NCI-H446 (cell line): Measurements from ENCODE around the gene TNRC6B.
"Not testable (repeated sequence)": the region's sequence is repeated elsewhere in the genome, so short reads cannot be mapped to it uniquely, and the experiment has no call there.

Experiments
- DNase-seq, 2 experiments: peaks; one replicate each; lab custom pipeline; 2025; lab: John Stamatoyannopoulos, UW

The TNRC6B gene

DNA sequence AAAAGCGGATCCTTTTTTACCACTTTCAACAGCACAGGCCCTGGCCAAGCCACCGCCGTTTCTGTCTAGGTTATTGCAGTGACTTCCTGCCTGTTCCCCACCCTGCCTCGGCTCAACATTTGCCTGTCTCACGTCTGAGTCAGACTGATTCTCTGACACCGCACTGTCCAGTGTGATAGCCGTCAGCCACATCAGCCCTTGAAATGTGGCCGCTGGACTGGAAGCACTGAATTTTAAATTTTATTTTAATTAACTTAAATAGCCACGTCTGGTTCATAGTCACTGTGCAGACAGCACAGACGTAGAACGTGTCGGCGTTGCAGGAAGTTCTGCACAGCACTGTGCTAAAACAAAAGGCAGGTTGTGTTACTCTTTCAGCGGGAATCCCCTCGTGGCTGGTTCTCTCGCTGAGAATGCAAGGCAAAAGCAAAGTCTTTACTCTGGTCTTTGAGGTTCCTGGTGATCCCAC, 112.3 kb downstream of the TNRC6B start:
- no peak for DNase-seq

GRCh38 chr22:40290516-40290915, 112.8 kb downstream of the TNRC6B start:
- no peak for DNase-seq

- DNase-seq, result no peak
Observed at GRCh38 chr22:40294696-40295095, 117.0 kb downstream of the TNRC6B start.

DNA sequence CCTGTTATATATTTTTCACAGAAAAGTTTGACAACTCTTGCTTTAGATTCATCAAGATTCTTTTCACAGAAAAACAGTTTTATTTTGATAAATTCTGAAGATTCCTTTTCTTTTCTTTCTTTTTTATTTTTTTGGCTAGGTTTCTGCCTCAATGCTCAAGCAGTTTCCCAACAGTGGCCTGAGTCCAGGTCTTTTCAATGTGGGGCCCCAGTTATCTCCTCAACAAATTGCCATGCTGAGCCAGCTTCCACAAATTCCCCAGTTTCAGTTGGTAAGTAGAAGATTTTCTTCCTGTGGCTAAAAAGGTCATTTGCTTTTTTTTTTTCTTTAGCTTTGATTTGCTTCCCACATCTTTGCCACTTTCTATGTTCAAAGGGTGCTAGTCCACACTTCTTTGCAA, 122.6 kb downstream of the TNRC6B start:
- DNase-seq, result no peak

DNA sequence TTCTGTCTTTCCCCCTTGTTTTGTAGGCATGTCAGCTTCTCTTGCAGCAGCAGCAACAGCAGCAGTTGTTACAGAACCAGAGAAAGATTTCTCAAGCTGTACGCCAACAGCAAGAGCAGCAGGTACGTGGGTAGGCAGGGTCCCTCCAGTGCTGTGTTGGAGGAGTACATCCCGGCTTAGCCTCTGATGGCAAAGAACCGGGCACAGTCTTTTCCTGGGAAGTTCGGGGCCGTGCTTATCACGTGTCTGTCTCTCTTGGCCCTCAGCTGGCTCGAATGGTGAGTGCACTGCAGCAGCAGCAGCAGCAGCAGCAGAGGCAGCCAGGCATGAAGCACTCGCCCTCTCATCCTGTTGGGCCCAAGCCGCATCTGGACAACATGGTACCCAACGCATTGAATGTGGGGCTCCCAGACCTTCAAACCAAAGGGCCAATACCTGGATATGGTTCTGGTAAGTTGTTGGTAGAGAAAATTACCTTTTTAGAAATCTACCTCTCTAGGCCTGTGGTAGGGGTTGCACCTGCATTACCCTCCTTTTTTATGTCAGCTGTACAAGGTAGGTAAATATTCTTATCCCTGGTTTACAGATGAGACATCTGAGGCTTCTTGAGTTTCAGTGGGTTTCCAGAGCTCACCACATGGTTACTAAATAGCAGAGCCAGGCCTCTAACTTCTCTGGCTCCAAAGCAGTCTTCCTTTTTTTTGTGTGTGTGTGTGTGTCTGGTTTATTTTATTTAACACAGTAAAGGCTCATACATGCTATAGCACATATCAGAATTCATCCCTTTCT, 123.4 kb downstream of the TNRC6B start:
- no peak for DNase-seq

DNA sequence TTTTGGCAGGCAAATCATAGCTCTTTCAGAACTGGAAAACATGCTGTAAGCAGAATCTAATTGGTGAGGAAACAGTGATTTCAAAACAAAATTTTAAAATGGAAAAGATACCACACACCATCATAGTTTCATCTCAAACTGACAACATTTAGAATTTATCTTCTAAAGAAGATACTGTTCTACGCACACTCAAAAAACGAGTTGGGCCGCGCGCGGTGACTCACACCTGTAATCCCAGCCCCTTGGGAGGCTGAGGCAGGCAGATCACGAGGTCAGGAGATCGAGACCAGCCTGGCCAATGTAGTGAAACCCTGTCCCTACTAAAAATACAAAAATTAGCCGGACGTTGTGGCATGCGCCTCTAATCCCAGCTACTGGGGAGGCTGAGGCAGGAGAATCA, 124.4 kb downstream of the TNRC6B start:
- DNase-seq, result no peak

DNA sequence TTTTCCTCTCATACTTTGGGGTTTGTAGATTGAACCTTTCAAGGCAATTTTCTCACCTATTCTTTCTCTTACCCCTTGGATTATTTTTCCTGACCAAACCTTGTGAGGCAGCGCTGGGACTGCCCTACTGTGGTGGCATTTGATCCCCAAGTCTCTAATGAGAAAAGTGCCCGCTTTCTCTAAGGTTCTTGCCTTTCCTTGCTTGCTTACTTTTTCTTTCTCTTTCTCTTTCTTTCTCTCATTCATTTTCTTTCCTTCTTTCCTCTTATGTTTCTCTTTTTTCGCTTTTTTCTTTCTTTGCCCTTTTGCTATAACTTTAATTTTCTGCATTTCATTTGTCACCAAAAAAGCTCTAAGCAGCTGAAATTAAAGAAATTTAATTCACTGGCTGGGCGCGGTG, 127.9 kb downstream of the TNRC6B start:
- no peak for DNase-seq

DNA sequence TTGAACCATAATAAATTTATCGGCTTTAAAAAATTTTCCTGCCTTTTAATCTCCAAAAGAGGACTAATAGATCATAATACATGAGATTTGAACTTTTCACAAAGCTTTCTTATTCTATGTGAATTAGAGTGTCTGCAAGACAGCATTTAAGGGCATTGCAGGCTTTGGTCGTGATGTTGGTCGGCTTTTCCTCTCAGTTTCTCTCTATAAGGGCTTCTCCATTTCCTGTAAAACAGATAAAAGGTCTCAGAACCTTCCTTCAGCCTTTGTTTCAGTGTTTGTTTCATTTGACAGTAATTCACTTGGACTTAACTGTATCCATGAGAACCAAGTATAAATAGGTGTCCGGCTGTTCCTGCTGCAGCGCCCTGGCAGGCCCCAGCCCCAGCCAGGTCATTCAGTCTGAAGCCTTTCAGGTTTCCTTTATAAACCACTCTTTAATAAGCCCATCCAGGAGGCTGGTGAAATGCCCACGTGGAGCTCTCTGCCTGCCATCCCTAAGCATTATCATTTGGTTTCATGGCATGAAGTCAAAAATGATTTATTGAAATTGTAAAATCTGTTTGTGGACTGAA, 131.4 kb downstream of the TNRC6B start:
- no peak for DNase-seq

- DNase-seq, result no peak
Observed at GRCh38 chr22:40309631-40310030, 131.9 kb downstream of the TNRC6B start.

DNA sequence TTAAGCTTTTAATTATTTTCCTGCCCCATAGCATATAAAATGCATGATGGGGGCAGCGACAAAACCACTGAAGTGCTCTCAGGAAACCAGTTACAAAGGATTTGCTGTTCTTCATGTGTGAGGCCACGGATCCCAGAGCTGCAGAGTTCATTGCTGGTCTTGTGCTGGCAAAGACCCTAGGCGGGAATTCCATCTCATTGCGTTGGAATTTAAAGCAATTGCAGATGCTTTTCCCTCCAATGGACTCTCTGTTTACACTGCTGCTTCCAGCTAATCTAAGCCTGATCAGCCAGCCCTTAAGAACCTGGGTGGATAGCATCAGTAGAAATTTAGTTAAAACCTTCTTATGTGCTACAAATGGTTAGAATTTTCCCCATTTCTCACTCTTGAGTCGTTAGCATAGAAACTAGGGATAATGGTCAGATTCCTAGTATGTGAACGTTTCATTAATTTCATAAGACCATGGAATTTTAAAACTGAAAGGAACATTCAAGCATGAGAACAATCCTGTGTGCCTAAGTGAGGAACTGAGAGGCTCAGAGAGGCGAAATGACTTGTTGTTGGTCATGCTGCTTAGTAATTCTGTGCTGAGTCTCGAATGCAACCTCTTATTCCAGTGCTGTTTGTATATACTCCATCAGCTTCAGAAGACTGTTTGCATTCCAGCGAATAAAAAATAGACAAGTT, 132.5 kb downstream of the TNRC6B start:
- no peak for DNase-seq

DNA sequence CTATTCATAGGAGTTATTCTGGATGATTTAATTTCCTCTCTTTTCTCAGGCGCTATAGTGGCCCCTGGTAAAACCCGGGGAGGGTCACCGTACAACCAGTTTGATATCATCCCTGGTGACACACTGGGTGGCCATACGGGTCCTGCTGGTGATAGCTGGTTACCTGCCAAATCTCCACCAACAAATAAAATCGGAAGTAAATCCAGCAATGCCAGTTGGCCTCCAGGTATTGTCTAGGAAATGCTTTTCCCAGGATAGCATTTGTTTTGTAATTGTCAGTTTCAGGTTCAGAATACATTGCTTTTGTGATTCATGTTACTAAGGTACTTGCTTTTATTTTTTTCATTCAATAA, 133.0 kb downstream of the TNRC6B start:
- no peak for DNase-seq

GRCh38 chr22:40311646-40312045, 133.9 kb downstream of the TNRC6B start:
- DNase-seq, result not testable (repeated sequence)

GRCh38 chr22:40312050-40312449, 134.3 kb downstream of the TNRC6B start:
- DNase-seq, result no peak

GRCh38 chr22:40313007-40313406, 135.3 kb downstream of the TNRC6B start:
- DNase-seq, result no peak

GRCh38 chr22:40314041-40314440, 136.3 kb downstream of the TNRC6B start:
- DNase-seq, result no peak

- no peak for DNase-seq
Observed at GRCh38 chr22:40320687-40321086, 143.0 kb downstream of the TNRC6B start.

DNA sequence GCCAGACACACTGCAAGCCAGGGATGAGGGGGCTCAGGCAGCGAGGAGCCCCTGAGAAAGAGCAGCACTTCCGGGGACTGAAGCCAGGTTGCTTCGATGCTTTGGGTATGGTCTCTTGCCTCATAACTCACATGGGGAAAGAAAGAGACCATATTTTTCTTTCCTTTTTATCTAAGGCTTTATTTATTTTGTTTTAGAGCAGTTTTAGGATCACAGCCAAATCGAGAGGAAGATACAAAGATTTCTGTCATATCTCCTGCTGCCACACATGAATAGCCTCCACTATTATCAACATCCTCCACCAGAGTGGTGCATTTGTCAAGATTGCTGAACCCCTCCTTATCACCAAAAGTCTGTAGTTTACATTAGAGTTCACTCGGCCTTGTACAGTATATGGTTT, 144.3 kb downstream of the TNRC6B start:
- DNase-seq, result no peak

GRCh38 chr22:40322818-40323447, 145.2 kb downstream of the TNRC6B start:
- DNase-seq, result no peak

DNA sequence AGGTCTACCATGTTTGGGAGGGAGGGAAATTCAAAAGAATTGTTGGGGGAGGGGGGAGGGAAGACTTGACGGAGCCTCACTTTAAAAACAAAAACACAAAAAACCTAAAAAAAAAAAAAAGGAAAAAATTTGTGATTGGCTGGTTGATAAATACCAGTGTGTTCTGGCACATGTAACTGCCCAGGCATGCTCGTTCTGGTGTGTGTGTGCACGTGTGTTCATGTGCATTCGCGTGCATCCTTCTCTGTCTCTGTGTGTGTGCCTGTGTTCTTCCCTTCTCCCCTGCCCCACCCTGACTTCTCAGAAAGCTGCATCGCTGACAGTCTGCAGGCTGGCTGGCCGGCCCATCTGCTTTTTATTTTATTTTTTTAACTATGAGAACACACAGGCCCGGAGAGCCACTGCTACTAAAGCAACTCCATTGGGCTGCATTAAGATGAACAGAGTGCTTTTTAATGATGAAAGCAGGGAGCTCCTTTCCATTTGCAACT, 146.0 kb downstream of the TNRC6B start:
- DNase-seq, result no peak

DNA sequence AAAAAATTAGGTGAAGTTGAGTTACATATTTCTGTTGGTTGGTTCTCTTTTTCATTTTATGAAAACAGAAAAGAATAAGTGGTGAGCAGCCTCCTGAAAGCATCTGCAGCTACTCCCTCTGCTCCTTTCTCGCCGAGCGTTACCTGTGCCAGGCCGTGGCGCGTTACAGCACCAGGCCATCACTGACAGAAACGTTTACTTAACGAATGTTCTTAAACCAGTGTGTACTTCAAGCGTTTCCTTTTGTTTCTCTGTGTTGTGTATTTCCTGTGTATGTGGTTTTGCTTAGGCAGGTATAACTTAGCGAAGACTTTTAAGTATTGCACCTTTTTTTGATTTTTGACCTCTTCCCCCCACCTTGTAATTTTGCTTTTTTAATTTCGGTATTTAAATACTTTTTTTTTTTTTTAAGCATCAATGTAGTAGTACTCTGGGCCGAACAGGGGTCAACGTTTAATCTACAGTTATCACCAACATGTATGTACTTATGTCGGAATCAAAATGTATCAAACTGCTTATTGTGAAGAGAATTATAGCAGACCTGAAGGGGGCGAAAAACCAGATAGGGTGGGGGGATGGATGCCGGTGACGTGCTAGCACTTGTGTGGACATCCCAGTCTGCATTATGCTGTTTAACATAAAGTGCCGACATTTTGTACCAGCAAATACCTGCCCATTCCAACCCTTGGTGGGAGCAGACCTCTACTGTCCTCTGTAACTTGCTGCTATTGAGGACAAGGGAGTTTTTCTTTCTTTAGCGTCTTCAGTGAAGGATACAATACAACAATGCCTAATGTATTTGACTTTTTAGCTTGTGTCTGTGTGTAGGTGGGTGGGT, 147.0 kb downstream of the TNRC6B start:
- no peak for DNase-seq

DNA sequence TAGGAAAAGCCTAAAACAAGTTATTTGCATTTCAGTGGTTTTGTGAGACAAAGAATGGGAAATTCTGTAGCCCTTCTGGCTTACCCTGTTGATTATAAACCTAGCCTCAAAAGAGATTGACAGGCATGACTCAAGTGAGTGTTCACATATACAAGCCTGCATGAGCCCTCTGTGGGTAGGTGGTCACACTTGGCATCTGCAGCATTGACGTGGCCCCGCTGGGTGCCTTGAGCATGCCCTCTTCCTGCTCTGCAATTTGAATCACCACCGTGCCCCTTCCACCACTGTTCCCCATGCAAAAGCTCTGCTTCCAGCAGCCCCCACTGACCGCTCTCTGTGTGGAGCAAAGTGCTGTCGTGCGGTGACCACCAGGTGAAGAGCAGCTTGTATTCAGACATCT, 147.6 kb downstream of the TNRC6B start:
- no peak for DNase-seq
